ELR (cell line): ENCODE results near the gene VAMP3.
A peak's percentile ranks its signal among the peaks of the same experiment; 100 is the strongest.
"Not testable (repeated sequence)": the region's sequence is repeated elsewhere in the genome, so short reads cannot be mapped to it uniquely, and the experiment has no call there.

Source experiments
- DNase-seq: peaks from one replicate; pipeline ENCODE4 v3.0.0-alpha.2; 2015; ENCODE audit warnings: low read depth

The VAMP3 gene

DNA sequence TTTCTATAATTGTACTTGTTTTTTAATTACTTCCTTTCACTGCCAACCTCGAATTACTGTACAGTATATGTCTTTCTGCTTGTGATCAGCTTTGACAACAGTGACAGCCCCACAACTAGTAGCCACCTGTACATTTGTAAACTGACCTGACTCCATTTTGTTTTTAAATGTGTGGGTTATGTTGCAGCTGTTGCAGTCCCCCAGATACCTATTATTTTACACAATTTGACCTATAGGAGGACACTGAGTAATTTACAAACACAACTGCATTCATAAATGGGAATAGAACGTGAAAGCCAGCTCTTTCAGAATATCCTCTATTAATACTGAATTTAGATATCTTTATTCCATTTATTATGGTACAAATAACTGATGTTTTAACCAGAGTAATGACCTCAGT is 2.5 kb upstream of the VAMP3 start:
- no peak for DNase-seq

DNA sequence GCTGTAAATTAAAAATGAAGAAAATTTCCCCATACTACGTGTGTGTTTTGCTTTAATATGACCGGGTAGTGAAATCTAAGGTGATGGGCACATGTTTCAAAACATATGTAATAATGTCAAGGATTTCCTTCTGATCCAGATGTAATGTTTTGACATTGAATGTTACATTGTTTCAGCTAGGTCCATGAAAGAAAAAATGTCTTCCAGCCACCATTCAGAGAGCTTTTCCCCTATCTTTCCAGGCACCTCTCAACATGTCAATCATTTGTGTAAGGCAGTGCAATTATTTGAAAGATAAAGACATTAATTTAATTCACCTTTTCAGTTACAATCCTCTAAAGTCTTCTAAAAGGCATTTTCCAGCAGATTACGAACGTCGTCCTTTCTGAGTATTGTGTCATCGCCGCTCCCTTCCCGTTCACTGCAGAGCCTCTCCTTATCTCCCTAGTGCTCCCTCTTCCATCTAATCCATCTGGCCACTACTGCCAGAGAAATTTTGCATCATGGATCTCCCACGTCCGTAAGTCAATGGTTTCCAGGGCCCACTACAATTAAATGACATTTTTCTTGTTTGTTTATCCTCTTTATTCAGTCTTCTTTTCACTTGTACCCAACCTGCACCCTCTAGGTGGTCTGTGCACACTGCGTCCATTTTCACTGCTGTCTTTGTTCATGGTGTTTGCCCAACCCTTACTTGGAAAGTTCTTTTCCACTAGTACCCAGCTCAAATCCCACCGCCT is 1.3 kb upstream of the VAMP3 start:
- no peak for DNase-seq

DNA sequence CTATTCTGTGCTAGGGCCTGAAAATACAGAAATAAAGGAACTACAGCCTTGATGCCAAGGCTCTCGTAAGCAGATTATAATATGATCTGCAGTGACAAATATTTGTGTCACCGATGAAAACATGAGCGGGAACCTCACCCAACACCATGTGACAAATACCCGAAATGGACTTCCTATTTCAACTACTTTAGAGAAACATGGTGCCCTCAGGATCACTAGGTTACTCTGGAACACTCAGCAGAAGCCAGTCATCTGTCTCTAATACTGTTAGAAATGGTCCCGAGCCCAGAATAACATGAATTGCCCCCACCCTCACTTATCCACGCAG is 463 bp upstream of the VAMP3 start:
- DNase-seq: no peak

DNA sequence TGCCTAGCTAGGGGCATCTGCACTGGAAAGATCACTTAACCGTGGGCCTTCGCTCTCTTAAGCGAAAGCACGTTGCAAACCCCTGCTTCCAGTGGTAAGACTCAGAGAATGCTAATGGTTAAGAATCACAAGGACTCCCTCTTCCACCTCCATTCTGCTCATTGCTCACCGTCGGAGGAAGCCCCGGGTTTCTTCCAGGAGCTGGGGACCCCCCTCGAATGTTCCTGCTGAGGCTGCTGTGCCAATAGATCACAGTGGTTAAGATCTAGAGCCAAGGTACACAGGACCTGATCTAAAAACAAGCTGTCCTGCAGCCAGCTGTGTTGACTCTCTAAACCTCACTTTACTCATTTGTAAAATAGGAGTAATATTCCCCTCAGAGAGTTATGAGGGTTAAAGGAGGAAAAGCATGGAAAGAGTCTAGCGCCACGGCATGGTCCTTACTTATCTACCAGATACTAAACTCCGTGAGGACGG is 765 bp downstream of the VAMP3 start:
- DNase-seq: no peak

DNA sequence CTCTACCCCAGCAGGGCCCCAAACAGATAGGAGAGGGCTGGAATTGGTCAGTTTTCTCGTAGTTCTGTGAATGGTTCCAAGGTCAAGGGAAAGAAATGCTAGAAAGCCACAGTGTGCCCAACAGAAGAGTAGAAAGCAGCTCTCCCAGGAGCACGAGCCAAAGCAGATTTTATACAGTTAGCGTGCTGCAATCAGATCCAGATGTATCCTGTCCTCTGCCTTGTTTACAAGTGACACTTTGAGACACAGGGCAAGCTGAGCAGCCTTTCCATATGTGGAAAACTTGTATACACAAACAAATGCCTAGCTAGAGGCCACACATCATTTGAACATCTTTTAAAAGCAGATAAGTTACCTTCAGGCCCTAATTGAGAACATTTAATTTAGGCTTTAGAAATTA is 6.5 kb downstream of the VAMP3 start:
- no peak for DNase-seq

DNA sequence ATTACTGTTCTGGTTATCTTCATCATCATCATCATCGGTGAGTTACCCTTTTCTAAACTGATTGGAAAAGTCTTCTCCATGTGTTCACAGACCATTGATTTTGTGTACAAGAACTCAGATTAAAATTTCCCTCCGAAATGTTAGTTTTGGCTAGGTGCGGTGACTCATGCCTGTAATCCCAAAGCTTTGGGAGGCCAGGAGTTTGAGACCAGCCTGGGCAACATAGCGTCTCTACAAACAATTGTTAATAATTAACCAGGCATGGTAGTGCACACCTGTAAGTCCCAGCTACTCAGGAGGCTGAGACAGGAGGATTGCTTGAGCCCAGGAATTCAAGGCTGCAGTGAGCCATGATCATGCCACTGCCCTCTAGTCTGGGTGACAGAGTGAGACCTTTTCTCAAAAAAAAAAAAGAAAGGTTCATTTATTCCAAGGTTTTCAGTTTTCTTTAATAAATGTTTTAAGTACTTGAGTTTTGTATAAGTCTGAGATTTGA is 7.1 kb downstream of the VAMP3 start:
- DNase-seq: no peak

DNA sequence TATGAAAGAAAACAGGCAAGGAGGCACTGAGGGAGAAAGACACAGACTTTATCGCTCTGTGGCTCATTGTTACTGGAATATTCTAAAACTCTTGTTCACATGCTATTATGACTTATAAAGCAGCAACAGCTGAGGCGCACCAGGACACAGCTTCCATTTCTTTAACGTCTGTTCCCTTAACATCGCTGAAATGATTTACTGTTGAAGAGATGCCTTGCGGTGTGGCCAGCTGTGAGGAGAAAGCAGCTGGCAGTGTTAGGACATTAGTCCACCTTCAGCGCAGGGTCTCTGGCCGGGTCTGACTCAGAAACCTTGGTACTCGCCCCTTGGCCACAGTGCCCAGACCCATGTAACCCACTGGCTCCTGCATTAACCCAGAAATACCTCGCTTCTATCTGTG is 9.9 kb downstream of the VAMP3 start:
- no peak for DNase-seq

DNA sequence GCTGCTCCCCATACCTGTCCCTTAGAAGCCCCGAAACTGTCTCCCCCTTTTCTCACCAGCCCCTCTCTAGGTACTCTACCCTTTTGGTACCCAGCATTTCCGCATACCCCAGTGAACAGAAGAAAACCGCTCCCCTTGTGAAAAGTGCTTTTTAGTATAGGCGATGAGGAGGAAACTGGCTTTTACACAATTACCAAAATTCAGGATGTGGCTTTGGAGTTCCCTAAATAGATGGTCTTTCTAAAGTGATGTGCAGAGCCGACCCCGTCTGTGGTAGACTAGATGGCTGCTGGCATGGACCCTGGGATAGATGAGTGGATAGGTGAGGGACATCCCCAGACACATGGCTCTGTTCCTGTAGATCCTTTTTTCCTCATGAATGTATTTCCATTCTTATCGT is 10.4 kb downstream of the VAMP3 start:
- no peak for DNase-seq

DNA sequence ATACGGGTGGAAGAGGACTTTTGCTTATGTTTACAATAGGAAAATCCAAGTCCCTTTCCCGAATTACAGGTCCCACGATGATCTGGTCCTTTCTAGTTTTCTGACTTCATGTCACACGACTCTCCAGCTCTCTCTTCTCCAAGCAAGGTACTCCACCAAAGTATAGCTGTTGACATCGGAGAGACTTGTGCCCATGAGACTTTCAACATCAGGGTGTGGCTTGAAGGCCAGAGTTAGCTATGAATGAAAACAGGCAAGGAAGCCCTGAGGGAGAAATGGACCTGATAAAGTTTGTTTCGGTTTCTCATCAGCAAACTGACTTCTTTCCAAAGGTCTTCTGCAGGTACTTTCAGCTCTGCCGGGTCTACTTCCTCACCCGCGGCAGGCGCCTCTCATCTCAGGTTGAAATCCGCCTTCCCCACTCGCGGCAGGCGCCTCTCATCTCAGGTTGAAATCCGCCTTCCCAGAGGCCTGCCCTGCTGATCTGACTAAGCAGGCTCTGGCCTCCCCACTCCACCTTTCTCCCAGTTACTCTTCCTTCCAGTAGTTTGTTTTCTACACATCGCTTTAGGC is 10.9 kb downstream of the VAMP3 start:
- DNase-seq: no peak

DNA sequence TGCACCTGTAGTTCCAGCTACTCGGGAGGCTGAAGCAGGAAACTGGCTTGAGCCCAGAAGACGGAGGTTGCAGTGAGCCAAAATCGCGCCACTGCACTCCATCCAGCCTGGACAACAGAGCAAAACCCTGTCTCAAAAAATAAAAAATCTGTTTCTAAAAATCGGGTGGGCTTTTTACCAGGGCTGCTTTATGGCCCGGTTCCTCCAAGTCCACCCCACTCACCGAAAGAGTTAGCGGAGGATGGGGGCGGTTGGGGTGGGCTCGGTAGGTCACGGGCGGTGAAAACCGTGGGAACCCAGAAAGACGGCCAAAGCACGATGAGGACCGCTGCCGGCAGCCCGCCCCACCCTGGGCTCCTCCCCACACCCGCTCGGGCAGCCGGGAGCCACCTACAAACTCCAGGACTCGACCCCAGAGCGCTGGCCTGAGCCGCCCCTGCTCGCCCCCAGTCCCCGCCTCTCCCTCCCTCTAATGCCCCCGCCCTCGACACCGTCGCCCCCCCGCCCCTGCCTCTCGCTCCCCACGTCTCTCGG is 12.1 kb downstream of the VAMP3 start:
- peak; percentile 79 for DNase-seq

DNA sequence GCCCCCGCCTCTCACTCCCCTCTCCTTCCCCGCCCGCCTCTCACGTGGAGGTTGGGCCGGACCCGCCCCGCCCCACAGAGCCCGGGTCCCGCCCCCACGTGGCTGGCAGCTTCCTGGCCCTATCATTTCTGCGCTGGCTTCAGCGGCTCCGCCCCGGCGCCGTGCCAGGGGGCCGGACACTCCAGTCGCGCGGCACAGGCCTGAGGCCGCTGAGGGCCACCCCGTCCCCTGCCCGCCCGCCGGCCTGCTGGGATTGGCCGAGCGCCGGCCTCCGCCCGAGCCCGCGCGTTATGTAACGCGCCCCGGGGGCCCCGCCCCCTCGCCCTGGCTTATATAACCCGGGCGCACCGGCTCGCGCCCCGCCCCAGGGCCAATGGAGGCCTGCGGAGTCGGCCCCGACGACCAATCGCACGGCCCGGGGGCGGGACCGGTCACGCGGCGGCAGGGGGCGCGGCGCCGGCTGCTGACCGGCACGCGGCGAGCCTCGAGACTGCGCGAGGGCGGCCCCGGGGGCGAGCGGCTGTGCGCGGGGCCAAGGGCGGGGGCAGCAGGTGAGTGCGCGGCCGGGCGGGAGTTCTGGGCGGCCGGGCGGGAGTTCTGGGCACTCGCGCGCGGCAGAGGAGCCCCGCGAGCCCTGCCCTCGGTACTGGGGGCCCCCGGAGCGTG is 12.9 kb downstream of the VAMP3 start, which contains the start of gene PER3:
PER3 (plus strand) TSS at position 466 of the 666 bp plus-strand sequence. CDS start 587 bp downstream, outside the sequence.
- DNase-seq: peak; percentile 92

DNA sequence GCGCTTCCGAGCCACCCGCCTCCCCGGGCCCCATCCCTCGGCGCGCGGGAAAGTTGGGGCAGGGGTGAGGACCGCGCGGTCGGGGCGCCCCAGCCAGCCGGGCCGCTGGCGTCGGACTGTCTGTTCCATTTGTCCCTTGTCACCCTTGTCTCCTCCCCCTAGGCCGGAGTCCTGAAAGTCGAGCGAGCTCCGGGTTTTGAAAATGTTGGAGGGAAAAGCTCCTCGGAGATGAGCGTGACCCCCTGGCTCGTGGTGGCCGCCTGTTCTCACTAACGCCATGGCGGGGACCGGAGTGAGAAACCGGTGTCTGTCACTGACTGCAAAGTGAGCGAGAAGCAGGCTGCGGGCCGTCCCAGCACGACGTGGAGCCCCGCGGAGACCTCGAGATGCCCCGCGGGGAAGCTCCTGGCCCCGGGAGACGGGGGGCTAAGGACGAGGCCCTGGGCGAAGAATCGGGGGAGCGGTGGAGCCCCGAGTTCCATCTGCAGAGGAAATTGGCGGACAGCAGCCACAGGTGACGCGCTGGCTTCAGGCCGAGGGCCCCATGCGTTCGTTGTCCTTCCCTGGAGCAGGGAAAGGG is 13.5 kb downstream of the VAMP3 start:
- DNase-seq: peak; percentile 5

DNA sequence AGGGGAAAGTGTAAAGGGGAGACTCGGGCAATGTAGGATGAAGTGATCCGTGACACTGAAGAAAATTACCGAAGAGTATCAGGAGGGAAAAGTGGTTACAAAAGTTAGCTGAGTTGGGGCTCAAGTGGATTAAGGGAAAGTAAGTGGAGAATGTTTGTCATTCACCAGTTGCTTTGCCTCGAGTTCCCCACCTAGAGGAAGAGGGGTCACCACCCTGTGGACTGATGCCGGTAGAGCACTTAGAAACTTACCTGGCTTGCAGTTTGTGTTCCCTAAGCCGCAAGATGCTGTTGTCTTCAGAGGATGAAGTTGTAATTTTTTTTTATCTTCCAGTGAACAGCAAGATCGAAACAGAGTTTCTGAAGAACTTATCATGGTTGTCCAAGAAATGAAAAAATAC is 14.0 kb downstream of the VAMP3 start:
- DNase-seq: no peak

DNA sequence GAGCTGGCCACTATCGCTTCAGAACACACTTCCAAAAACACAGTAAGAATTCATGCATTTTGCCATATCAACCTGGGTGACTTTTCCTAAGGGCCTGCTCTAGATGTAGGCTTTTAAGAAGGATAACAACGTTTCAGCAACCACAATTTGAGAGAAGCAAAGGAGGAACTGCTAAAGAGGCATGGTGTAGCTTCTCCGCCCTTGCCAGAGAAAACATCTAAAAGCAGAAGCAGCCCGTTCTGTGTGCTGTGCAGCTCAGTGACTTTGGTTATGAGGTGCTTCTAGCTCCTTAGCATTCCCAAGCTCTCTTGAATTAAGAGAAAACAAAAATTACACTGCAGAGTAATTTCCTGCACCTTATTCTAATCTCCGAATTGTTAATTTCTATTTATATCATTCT is 15.7 kb downstream of the VAMP3 start:
- no peak for DNase-seq

DNA sequence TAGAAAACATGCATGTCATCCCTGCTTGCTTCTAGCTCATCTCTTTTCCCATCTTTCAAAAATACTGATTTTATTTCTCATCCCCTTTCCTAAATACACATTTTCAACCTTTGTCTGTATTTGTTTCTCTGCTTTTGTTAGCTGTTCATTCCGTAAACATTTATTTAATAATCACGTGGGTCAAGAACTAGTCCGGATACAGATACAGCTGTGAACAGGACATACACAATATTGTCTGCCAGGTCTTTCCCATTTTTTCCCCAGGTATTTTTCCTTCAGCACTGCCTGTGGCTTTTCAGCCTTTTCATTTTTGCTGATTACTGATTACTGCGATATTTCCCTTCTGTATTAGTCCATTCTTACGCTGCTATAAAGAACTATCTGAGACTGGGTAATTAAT is 18.7 kb downstream of the VAMP3 start:
- no peak for DNase-seq

DNA sequence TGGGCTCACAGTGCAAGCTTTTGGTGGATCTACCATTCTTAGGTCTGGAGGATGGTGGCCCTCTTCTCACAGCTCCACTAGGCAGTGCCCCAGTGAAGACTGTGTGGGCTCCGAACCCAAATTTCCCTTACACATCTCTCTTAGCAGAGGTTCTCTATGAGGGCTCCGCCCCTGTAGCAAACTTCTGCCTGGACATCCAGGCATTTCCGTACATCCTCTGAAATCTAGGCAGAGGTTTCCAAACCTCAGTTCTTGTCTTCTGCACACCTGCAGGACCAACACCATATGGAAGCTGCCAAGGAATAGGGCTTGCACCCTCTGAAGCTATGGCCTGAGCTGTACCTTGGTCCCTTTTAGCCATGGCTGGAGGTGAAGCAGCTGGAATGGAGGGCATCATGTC is 19.9 kb downstream of the VAMP3 start:
- not testable (repeated sequence) for DNase-seq

DNA sequence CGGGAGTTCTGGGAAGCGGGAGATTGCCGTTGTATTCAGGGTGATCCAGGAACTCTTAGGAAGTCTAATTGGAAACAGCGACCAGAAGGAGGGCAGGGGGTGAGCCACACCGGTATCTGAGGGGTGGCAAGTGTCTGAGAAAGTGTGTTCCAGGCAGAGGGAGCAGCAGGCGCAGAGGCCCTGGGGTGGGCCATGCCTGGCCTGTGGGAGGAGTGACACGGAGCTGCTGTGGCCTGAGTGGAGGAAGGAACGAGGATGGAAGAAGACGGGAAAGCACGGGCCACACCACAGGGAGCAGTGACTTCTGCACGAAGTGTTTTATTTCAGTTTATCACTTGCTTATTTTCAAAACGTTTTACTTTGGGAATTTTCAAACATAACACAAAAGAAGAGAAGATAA is 24.3 kb downstream of the VAMP3 start:
- DNase-seq: no peak

DNA sequence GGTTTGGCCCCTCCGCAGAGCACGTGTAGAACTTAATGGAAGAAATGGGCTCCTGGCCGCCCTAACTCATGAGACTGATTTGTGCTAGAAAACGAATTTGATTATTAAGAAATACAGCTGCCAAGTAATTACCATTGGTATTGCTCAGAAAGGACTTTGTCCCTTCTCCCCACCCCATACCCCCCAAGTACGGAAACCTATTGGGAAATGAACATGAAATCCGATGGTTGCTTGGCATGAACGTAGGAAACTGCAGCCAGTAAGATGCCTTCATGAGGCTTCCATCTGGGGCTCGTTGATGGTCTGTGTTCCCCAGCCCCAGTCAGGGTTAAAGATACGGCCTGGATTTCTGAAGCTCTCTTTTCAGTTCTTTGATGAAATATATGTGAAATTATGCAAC is 34.4 kb downstream of the VAMP3 start:
- no peak for DNase-seq

DNA sequence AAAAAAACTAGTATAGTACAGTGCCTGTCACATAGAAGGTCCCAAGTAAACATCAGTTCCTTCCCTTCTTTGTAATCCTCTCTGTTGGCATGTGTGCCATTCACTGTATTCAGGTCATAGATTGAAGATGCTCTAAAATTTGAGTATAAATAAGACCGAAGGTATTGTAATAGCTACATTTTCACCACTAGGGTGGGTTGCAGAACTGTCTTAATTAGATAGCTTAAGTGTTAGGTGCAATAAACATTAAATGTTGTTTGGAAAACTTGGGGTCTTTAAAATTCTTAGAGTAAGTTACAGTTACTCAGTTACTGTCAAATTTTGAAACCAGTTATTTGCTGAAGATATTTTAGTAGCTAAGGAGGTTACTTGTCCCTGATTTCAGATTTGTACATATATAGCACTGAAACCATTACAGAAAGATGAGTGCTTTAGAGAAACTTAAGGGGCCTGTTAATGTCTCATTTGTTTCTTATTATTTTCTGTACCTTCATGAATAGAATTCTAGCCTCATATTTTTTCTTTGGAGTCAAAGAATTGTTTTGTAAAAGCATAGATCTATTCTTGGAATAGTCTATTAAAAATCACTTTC is 37.3 kb downstream of the VAMP3 start:
- peak; percentile 54 for DNase-seq

DNA sequence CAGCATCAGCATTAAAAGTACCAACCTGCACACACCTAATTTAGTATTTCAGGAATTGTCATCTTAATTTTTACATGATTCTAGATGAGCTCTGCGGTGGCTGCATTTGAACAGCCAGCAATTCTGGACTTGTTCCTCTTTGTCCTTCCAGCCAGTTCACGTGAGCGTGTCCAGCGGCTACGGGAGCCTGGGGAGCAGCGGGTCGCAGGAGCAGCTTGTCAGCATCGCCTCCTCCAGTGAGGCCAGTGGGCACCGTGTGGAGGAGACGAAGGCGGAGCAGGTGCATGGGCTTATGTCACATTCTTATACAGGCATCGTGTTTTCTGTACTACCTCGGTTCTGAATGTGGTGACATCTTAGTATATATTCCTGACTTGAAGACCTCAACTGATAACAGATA is 38.6 kb downstream of the VAMP3 start:
- no peak for DNase-seq

DNA sequence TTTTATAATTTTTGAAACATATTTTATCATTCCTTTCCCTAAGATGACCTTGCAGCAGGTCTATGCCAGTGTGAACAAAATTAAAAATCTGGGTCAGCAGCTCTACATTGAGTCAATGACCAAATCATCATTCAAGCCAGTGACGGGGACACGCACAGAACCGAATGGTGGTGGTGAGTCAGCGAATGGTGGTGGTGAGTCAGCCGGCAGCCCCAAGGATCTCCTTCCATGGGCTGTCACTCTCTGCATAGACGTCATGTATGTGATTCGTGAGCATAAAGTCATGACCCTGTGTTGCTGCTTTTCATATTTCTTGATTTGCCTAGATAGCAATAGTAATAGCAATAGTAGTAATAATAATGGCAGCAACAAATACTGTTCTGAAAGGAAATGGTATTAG is 39.3 kb downstream of the VAMP3 start:
- DNase-seq: peak; percentile 94

DNA sequence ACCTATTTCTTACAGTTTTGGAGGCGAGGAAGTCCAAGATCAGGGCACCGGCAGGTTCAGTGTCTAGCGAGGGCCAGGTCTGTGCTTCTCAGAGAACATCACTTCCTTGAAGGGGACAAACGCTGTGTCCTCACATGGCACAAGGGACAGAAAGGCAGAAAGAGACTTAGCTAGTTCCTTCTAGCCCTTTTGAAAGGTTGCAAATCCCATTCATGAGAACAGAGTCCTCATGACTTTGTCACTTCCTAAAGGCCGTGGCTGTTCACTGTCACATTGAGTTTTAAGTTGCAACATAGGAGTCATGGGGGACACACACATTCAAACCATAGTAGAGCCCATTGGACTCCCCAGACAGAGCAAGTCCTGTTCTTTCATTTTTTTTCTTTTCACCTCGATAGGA is 40.4 kb downstream of the VAMP3 start:
- no peak for DNase-seq
